ENCODE results near the gene C20orf144.
"Not testable (repeated sequence)": the region's sequence is repeated elsewhere in the genome, so short reads cannot be mapped to it uniquely, and the experiment has no call there.

Gene C20orf144

GRCh38 chr20:33645072-33645358 lies 17.1 kb upstream of the C20orf144 start:
- H3K27ac Mint-ChIP-seq: peak overlapping the region; percentile 18
- no peak overlapping the region for H3K4me3 Mint-ChIP-seq
- ATAC-seq: no peak
- DNase-seq: no peak
- no peaks in the 10 kb centered on the region for H3K27me3 Mint-ChIP-seq
- peaks cover 16% of the 10 kb centered on the region for H3K4me1 Mint-ChIP-seq
- H3K9me3 Mint-ChIP-seq: no peaks in the 10 kb centered on the region
- peaks cover 3% of the 10 kb centered on the region for H3K36me3 Mint-ChIP-seq (ENCODE audit: low read depth)

DNA sequence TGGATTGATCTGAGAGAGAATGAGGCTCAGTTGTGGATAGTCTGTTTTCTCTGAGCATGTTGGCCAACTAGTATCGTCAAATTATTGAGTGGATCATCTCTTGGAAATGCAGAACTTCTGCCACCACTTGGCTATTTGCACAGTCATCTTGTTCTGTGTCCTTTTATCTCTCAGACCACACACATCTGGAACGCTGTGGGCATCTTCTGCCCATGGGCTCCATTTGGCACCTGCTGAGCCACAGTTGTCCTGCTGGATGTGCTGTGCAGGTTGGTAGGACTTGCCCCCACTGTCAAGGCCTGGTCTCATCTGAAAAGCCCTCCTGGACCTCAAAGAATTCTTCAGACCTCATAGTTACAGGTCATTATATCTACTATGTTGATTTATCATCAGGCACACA lies 16.7 kb upstream of the C20orf144 start:
- Mint-ChIP-seq H3K4me1 (peaks cover 16% of the 10 kb centered on the region), H3K9me3 (no peaks in the 10 kb centered on the region), H3K36me3 (ENCODE audit: low read depth) (peaks cover 3% of the 10 kb centered on the region), H3K4me3 (no peak overlapping the region), H3K27ac (no peak overlapping the region), H3K27me3 (no peaks in the 10 kb centered on the region)
- DNase-seq (no peak), ATAC-seq (no peak)

DNA sequence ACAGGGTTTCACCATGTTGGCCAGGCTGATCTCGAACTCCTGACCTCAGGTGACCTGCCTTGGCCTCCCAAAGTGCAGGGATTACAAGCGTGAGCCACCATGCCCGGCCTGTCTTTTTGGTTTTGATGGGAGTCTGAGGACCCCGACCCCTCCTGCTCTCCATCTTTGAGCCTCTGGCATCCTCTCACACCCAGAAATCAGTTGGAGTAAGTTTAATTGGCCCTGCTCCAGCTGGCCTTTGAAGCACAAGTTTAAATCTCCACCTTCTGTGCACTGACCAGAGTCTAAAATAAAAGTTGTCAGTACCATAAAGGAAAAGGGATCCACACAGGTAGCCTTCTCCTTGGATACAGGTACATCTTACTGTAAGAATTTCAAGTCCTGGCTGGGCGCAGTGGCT lies 15.9 kb upstream of the C20orf144 start:
- Mint-ChIP-seq H3K36me3 (ENCODE audit: low read depth) (peaks cover 3% of the 10 kb centered on the region), H3K27me3 (no peaks in the 10 kb centered on the region), H3K4me1 (peaks cover 16% of the 10 kb centered on the region), H3K27ac (no peak overlapping the region), H3K9me3 (no peaks in the 10 kb centered on the region), H3K4me3 (no peak overlapping the region)
- DNase-seq: no peak
- ATAC-seq: no peak

GRCh38 chr20:33646959-33647602 lies 15.0 kb upstream of the C20orf144 start:
- DNase-seq; ATAC-seq; H3K4me3 Mint-ChIP-seq; H3K27me3 Mint-ChIP-seq; H3K9me3 Mint-ChIP-seq; H3K27ac Mint-ChIP-seq; H3K36me3 Mint-ChIP-seq (ENCODE audit: low read depth): not testable (repeated sequence)
- H3K4me1 Mint-ChIP-seq: peaks cover 21% of the 10 kb centered on the region

DNA sequence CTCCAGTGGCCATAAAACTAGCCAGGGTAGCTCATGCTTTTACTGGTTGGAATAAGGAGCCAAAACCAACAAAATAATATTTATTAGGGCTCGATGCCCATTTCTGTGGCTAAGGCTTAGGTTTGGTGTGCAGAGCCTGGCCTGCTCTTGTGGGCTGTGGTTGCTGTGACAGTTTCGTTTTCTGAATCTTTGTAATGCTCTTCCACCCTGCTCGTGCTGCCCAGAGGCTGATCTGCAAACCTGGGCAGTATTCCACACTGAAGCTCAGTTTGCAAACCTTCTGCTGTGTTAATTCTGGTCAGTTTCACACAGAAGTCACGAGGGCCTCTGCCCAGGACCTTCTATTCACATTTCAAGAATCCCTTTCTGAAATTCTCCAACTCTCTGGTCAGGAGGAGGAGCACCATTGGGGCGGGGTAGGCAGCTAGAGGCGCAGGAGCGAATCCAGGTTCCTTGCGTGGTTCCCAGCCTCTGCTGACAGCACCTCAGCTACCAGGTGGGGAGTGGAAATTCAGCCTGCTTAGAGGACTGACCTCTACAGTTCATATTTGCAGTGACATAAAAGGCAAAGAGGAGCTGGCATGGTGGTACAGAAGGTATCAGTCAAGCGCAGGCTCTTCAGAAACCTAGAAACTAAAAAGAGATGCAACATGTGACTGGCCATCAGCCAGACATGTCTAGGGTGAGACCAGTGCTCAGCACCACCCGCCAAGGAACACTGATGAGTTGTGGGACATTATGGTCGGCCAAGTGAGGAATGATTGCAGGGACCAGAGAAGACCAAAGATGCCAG lies 14.3 kb upstream of the C20orf144 start:
- no peak for DNase-seq
- H3K9me3 Mint-ChIP-seq: no peaks in the 10 kb centered on the region

DNA sequence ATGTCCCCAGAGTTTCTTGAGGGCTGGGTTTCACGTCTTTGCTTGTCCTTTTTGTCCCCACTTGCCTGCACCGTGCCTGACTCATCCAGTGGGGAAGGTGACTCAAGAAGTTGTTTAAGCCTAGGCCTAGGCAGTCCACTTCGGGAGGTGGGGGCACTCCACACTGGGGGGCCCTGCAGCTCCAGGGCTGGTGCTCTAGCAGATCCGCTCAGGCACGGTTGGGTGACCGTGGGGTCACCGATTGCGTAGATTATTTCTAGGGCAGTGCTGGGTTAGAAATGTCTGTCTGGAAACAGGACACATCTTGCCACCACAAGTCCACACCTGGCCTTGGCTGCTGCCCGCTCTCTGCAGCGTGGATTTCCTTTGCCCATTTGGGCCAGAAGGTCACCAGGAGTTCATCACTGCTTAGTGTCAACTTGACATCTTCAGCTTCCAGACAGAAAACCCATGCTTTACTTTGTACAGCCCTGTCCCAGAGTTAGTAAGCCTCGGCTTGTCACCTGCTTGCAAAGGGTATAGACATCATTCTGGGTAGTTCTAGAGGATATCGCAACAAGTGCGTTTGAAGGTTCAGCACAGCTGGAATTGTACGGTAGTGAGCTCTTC lies 13.6 kb upstream of the C20orf144 start:
- DNase-seq (no peak), ATAC-seq (no peak)
- peaks cover 3% of the 10 kb centered on the region for H3K36me3 Mint-ChIP-seq (ENCODE audit: low read depth)
- H3K4me1 Mint-ChIP-seq: peaks cover 33% of the 10 kb centered on the region
- H3K27me3 Mint-ChIP-seq: no peaks in the 10 kb centered on the region
- H3K4me3 Mint-ChIP-seq: no peak overlapping the region
- no peak overlapping the region for H3K27ac Mint-ChIP-seq
- no peaks in the 10 kb centered on the region for H3K9me3 Mint-ChIP-seq

More for the DNA sequence above, 14.3 kb upstream of the C20orf144 start:
- Mint-ChIP-seq H3K4me1 (peaks cover 27% of the 10 kb centered on the region), H3K36me3 (ENCODE audit: low read depth) (peaks cover 3% of the 10 kb centered on the region), H3K27me3 (no peaks in the 10 kb centered on the region), H3K27ac (no peak overlapping the region), H3K4me3 (no peak overlapping the region)
- no peak for ATAC-seq

DNA sequence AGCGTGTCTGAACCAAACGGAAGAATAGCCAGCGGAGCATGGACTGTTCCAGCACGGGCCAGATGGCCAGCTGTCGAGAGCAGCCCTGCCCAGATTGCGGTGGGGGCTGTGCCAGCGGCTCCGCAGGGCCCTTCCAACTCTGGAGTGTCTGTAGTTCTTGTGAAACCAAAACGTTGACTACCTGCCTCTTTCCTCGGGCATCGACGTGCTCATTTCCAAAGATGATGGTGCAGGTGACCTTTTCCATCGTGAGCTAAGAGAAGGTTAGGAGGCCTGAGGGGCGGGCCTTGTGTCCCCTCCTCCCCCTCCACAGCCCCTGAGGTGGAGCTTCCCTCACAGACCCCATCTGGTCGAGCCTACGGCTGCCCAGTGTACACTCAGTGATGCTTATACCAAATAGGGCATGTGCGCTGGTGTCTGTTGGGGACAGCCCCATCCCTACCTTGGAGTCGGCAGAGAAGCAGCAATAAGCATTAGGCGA lies 12.9 kb upstream of the C20orf144 start:
- H3K27me3 Mint-ChIP-seq: no peaks in the 10 kb centered on the region
- DNase-seq: no peak

DNA sequence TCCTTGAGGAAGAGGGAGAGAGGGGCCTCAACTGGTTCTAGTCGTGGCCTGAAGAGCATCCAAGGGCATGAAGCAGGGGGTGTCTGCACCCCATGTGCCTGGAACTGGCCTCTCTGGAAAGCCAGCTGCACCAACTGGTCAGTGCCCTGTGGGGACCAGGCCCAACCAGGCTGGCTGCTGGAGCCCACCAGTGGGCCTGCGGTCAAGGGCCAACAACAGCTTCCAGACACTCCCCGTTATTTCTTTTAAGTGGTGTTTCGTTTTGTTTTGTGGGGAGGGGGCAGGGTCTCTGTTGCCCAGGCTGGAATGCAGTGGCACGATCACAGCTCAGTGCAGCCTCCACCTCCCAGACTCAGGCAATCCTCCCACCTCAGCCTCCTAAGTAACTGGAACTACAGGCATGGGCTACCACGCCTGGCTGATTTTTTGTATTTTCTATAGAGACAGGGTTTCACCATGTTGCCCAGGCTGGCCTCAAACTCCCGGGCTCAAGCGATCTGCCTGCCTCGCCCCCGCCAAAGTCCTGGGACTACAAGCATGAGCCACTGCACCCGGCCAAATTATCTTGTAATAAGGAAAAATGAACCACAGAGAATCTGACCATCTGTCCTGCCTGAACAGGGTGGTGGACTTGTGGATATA lies 11.9 kb upstream of the C20orf144 start:
- Mint-ChIP-seq H3K9me3 (no peaks in the 10 kb centered on the region), H3K27me3 (no peaks in the 10 kb centered on the region), H3K27ac (no peak overlapping the region), H3K4me3 (no peak overlapping the region), H3K36me3 (ENCODE audit: low read depth) (peaks cover 3% of the 10 kb centered on the region), H3K4me1 (peaks cover 33% of the 10 kb centered on the region)
- no peak for ATAC-seq
- no peak for DNase-seq

More for the DNA sequence above, 12.9 kb upstream of the C20orf144 start:
- Mint-ChIP-seq H3K36me3 (ENCODE audit: low read depth) (peaks cover 3% of the 10 kb centered on the region), H3K9me3 (no peaks in the 10 kb centered on the region), H3K4me3 (no peak overlapping the region), H3K27ac (no peak overlapping the region), H3K4me1 (peaks cover 33% of the 10 kb centered on the region)
- no peak for ATAC-seq

- Mint-ChIP-seq H3K4me3 (no peak overlapping the region), H3K4me1 (peaks cover 33% of the 10 kb centered on the region), H3K9me3 (no peaks in the 10 kb centered on the region), H3K27ac (no peak overlapping the region), H3K27me3 (no peaks in the 10 kb centered on the region), H3K36me3 (ENCODE audit: low read depth) (no peaks in the 10 kb centered on the region)
- ATAC-seq (no peak), DNase-seq (no peak)
Measured at GRCh38 chr20:33650753-33651561, 11.2 kb upstream of the C20orf144 start.

- Mint-ChIP-seq H3K27ac (no peak overlapping the region), H3K27me3 (no peaks in the 10 kb centered on the region), H3K9me3 (no peaks in the 10 kb centered on the region), H3K4me3 (no peak overlapping the region), H3K36me3 (ENCODE audit: low read depth) (no peaks in the 10 kb centered on the region), H3K4me1 (peaks cover 33% of the 10 kb centered on the region)
- no peak for ATAC-seq
- no peak for DNase-seq
Measured at GRCh38 chr20:33651562-33652048, 10.5 kb upstream of the C20orf144 start.

DNA sequence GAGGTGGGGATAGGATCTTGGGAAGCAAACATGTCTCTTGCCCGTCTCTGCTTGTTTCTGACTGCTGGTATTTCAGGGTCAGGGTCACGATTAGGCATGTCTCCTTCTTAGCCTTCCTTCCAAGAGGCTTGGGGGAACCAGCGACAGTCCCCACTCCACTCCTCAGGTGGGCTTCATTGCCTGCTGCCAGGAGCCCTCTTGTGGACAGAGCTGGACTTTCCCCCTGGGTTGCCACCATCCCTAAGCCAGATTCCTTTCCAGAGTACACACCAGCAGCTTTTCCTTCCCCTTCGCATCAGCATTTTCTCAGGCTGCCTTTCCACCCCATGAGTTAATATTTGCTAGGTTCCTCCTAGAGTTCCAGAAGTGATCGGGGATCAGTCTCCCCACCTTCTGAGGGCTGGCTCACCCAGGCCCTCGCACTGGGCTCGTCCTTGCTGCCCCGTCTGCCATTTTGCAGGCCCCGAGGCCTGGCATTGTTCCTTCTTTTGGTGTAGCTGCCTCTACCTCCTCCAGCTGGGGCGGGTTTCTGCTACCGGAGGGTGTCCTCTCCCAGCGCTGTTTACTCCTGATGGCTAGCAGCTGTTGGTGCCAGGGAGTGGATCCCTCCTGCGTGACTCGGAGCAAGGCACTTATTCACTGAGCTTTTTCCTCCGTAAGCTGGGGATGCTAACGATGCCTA lies 8.8 kb upstream of the C20orf144 start:
- no peak overlapping the region for H3K4me3 Mint-ChIP-seq
- H3K27ac Mint-ChIP-seq: no peak overlapping the region
- H3K27me3 Mint-ChIP-seq: no peaks in the 10 kb centered on the region
- no peaks in the 10 kb centered on the region for H3K36me3 Mint-ChIP-seq (ENCODE audit: low read depth)
- peak; percentile 52 for ATAC-seq
- peaks cover 27% of the 10 kb centered on the region for H3K4me1 Mint-ChIP-seq
- peak; percentile 55 for DNase-seq
- no peaks in the 10 kb centered on the region for H3K9me3 Mint-ChIP-seq

GRCh38 chr20:33653900-33654596 lies 8.1 kb upstream of the C20orf144 start:
- Mint-ChIP-seq H3K4me3 (no peak overlapping the region), H3K4me1 (peaks cover 26% of the 10 kb centered on the region), H3K9me3 (no peaks in the 10 kb centered on the region), H3K36me3 (ENCODE audit: low read depth) (no peaks in the 10 kb centered on the region), H3K27me3 (no peaks in the 10 kb centered on the region), H3K27ac (no peak overlapping the region)
- ATAC-seq (no peak), DNase-seq (no peak)

GRCh38 chr20:33654680-33655161 lies 7.4 kb upstream of the C20orf144 start:
- DNase-seq (no peak), ATAC-seq (no peak)
- H3K27ac Mint-ChIP-seq: no peak overlapping the region
- H3K4me1 Mint-ChIP-seq: peaks cover 20% of the 10 kb centered on the region
- no peak overlapping the region for H3K4me3 Mint-ChIP-seq
- no peaks in the 10 kb centered on the region for H3K27me3 Mint-ChIP-seq
- no peaks in the 10 kb centered on the region for H3K9me3 Mint-ChIP-seq
- H3K36me3 Mint-ChIP-seq (ENCODE audit: low read depth): no peaks in the 10 kb centered on the region
